ENCODE results near the gene IGF2BP3.

IGF2BP3 gene

GRCh38 chr7:23275912-23276311 lies 194.4 kb downstream of the IGF2BP3 start:
- TF ChIP-seq ZNF8 (CRISPR knock-in tag; IDR thresholded peaks at IDR 0.05) (no peak), BACH2 (CRISPR knock-in tag; IDR thresholded peaks at IDR 0.05; ENCODE audit: borderline replicate concordance) (no peak), TSHZ2 (CRISPR knock-in tag; IDR thresholded peaks at IDR 0.05) (no peak), CSRNP3 (CRISPR knock-in tag; IDR thresholded peaks at IDR 0.05) (no peak), ZFP3 (CRISPR knock-in tag; IDR thresholded peaks at IDR 0.05) (no peak), OSR1 (CRISPR knock-in tag; IDR thresholded peaks at IDR 0.05) (no peak), PPARA (CRISPR knock-in tag; IDR thresholded peaks at IDR 0.05; ENCODE audit: borderline replicate concordance) (no peak), PATZ1 (CRISPR knock-in tag; IDR thresholded peaks at IDR 0.05; ENCODE audit: borderline replicate concordance) (no peak), CSDC2 (CRISPR knock-in tag; IDR thresholded peaks at IDR 0.05) (no peak), ZC3H10 (CRISPR knock-in tag; IDR thresholded peaks at IDR 0.05) (no peak), SNAI2 (CRISPR knock-in tag; IDR thresholded peaks at IDR 0.05) (no peak), ESRRG (CRISPR knock-in tag; IDR thresholded peaks at IDR 0.05) (no peak)
- no peak for ATAC-seq

- TF ChIP-seq RARB (CRISPR knock-in tag; IDR thresholded peaks at IDR 0.05) (no peak), CREB5 (CRISPR knock-in tag; IDR thresholded peaks at IDR 0.05; ENCODE audit: low read depth) (peak; percentile 76; the same call in 1 of the 2 replicates), ISL1 (CRISPR knock-in tag; IDR thresholded peaks at IDR 0.05) (peak; percentile 97), BACH2 (CRISPR knock-in tag; IDR thresholded peaks at IDR 0.05; ENCODE audit: borderline replicate concordance) (peak; percentile 15; the same call in 1 of the 2 replicates), ZFP3 (CRISPR knock-in tag; IDR thresholded peaks at IDR 0.05) (peak; percentile 75; the same call in 1 of the 2 replicates), PATZ1 (CRISPR knock-in tag; IDR thresholded peaks at IDR 0.05; ENCODE audit: borderline replicate concordance) (peak; percentile 67; the same call in 1 of the 2 replicates), TSHZ2 (CRISPR knock-in tag; IDR thresholded peaks at IDR 0.05) (peak; percentile 83; the same call in 1 of the 2 replicates), TCF4 (CRISPR knock-in tag; IDR thresholded peaks at IDR 0.05; ENCODE audit: borderline replicate concordance) (peak; percentile 59; the same call in 1 of the 2 replicates), ZNF8 (CRISPR knock-in tag; IDR thresholded peaks at IDR 0.05) (peak; percentile 58), CSDC2 (CRISPR knock-in tag; IDR thresholded peaks at IDR 0.05) (peak; percentile 69; the same call in 1 of the 2 replicates), CSRNP3 (CRISPR knock-in tag; IDR thresholded peaks at IDR 0.05) (no peak), SNAI2 (CRISPR knock-in tag; IDR thresholded peaks at IDR 0.05) (peak; percentile 98; the same call in 1 of the 2 replicates), GLIS3 (CRISPR knock-in tag; IDR thresholded peaks at IDR 0.05) (peak; percentile 82; the same call in 1 of the 2 replicates), ZNF565 (CRISPR knock-in tag; conservative IDR thresholded peaks at IDR 0.05; ENCODE audit: low read depth) (no peak)
- peak; percentile 98 for ATAC-seq
Measured at GRCh38 chr7:23273141-23273599, 197.1 kb downstream of the IGF2BP3 start.

All from SK-N-SH treated with all-trans-retinoic acid at 6 μM for 48 hours (cell line).